Myocyte (in vitro differentiated cells): ENCODE measurements around the gene TFEB. TPM values are rescaled to one million over a fixed set of nuclear protein-coding genes. Genes with fewer than 3 reads are reported as not detected.

Experiments
- DNase-seq: peaks from one replicate; pipeline ENCODE4 v3.0.0-alpha.2; 2012; ENCODE audit warnings: low read depth
- total RNA-seq: library from RNA; depleted of rRNA; stranded (reverse); fragments of >200 nt; gene quantifications from 2 replicates; pipeline ENCODE4 v1.2.3, GENCODE V29; 2014

The TFEB gene
- total RNA-seq, 1 donor from 2014 or later, result 10.6 TPM

DNA sequence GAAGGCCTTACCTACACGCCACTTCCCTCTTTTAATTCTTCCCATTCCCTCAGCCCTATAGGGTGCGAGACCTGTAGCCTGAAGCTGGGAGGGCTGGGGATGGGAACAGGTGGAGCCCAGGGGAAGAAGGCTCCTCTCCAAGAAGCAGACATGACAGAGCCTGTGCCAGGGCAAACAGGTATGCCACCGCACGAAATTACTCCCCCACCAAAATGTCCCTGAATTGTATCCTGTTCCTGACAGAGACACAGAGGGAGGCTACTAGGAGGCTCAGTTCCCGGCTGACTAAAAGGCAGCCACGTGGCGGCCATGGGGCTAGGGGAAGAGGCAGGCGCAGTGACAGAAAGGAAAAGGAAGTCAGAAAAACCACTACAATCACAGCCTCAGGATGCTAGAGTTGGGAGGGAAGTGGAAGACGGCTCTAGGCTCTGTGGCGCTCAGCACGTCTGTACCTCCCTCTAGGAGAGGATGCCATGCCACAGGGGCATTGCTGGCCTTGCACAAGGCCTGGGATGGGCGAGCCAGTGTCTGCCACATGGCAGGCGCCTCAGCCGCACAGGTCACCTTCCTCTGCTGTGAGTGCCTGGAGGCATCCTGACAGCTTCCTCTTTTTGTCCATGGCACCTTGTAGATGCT lies 27.7 kb downstream of the TFEB start:
- DNase-seq, result no peak

DNA sequence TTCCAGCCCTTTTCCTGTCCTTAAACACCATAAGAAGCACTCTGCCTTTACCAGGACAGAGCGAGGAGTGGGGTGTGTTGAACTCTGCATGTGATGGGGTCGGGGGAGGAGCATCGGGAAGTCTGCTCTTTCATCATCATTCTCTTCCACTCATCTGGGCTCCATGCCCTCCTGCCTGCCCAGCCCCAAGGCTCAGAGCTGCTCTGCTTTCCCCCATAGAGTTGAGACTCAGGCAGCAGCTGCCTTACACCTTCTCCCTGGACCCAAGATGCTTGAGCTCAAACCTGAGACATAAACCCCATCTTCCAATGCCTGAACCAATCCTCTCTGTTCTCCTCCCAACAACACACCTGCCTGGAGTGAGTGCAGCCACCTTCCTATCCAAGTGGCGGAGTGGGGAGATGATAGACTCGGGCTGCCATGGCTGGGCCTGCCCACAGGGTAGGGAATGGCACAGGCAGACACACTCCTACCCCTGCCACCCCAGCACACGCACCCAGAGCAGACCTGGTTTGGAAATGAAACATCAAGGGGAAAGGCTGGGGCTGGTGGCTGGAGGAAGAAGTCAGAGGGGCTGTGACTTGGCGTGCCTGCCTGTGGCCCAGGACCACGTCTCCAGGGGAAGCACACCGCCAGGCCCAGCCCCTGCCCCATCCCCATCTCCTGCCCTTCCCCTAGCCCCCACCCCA lies 28.4 kb downstream of the TFEB start:
- DNase-seq, result no peak

DNA sequence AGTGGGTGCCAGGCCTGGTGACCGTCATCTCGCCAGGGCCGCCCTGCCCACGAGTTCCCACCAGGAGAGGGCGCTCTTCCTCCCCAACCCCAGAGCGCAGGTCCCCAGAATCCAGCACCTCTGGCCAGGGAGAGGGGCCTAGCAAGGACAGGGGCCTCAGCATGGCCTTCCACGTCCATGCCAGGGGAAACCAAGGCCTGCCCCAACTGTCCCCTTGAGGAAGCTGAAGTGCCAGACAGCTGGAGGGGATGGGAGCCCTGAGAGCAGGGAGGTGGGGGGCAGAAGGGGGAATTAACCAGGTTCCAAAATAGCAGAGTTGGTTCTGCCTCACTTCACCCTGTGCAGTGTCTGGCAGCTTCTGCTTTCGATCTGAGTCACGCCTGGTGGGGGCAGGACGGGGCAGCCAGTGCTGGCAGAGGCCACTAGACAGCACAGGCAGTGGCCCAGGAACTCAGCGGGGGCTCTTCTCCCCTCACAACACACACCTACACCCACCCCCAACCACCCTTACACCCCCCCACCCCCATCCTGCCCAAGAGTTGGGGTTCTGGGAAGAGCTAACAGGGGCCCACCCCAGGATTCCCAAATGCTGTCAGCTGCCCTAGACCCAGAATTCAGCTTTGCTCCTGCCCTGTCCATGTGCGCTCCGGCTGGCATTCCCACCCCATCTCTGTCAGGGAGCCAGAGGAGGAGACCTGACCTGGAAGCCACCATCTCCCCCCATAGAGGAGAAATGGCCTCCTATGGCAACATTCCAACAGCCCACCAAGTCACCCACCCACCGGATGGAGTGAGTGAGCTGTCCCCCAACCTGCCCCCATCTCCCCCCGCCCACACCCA lies 29.2 kb downstream of the TFEB start:
- peak; percentile 88 for DNase-seq

DNA sequence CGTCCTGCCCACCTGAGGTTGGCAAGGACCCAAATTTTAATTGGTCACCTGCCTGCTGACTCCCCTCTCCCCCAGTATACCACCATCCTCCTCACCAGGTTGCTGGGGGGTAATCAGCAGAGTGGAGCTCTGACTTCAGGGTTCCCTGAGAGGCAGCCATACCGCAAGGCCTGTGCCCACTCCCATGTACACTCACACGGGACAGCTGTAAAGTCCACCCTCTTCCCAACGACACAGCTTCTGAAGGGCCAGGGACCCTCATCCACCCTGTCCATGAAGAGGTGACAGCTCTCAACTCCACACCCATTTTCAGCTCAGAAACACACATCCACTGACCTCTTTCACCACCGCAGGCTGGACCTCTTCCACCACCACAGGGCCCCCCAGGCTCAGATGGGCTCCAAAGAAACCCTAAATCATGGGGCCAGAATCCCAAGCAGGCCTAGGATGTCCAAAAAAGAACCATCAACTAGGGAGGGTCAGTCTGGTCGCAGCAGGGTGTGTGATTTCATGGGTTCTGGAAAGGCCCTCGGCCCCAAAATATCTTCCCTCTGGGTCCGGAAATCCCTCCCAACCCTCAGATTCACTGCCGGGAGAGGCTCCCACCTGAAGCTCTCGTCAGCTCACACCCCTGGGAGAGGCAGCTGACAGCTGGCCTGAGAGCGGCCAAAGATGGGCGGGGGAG lies 30.0 kb downstream of the TFEB start:
- no peak for DNase-seq

DNA sequence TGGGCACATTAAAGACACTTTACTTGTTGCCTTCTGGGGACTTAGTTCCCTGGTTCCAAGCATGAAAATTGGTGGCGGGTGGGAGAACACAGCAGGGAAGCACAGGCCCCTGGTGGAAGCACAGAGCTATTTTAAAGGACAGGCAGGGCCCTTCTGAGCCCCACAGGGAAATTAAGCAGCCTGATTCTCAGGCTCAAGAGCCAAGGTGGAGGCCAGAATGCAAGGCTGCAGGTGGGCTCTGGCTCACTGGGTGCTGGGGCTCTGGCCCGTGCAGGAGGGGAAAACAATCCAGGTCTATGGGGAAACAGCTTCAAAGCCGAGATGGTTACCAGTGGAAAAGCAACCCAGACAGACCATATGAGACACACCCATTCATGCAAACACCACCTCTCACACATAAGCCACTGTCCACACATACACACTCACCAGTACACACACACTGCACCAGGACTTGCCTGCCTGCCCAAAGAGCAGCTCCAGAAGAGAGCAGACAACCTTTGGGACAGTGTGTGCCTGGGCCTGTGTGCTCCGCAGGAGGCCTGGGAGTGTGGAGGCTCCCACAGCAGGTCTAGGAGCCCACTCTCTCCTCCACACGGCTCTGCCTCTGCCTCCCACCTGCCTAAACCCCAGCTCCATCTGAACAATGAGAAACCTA lies 30.6 kb downstream of the TFEB start:
- no peak for DNase-seq

DNA sequence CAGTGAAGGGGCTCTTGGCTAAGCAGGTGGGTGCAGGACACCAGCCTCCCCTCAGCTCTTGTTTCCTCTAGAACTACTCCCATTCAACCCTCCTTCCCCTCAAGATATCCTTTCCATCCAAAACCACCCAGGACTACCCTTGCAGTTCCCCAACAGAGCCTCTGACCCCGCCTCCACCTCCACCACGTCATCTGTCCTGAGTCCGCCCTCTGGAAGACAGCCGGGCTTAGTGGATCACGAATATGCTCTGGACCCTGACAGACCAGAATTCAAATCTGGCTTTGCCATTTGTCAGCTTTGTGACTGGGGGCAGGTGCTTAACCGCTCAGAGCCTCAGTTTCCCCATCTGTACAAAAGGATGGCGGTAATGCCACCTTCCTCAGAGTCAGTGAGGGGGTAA lies 31.4 kb downstream of the TFEB start:
- no peak for DNase-seq

DNA sequence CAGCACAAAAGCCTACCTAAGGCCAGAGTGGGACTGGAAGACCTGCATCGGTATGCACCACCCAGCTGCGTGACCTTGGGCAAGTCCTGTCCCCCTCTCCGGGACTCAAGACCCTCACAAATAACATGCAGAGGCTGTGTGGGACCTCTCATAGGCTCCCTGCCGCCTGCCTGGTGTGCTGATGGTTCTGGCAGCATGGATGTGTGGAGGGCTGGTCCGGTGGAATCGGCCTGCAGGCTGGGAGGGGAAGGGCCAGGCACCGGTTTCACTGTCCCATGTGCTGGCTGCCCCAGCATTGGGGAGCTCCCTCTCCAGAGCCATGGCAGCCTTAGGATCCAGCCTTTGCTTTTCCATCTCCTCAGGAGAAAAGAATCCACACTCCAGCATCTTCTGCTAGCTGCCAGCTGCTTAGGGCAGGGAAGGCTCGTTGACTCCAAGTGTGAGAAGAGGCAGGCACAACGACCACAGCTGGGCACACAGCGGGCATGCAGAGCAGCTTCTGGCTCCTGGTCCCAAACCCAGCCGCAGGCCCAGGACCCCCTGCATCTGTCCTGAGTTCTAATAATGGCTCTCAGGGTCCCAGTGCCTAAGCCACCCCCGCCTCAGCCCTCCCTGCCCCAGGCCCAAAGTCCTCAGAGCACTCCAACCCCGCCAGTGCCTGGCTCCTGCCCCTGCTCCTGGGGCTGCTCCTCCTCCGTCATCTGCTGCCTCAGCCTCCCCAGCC lies 32.5 kb downstream of the TFEB start:
- DNase-seq, result no peak

DNA sequence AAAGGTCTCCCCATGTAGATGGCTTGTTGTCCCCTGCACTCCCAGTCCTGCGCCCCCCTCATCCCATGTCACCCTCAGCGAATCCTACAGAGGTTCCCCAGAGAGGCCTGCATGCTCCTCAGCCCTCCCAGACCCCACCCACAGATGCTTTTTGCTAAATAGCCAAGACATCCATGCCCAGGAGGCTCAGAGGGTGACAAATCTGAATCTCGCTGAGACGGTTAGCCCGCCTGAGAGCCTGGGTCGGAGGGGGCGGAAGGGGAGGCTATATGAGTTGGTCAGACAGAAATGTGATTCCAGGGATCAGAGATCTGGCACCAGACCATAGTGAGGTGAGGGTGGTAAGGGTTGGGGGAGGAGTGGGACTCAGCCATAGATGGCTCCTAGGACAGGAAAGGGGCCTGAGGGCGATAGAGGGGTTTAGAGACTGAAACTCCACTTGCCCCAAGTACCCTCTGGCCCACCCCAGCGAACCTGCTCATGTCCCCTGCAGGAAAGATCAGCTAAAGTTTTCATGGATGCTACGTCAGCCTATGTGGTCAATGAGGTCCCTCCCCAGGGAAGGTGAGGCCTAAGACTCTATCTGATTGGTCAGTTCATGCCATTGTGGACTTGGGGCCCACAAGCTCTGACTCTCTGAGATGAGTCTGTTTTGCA lies 33.2 kb downstream of the TFEB start:
- DNase-seq, result no peak

DNA sequence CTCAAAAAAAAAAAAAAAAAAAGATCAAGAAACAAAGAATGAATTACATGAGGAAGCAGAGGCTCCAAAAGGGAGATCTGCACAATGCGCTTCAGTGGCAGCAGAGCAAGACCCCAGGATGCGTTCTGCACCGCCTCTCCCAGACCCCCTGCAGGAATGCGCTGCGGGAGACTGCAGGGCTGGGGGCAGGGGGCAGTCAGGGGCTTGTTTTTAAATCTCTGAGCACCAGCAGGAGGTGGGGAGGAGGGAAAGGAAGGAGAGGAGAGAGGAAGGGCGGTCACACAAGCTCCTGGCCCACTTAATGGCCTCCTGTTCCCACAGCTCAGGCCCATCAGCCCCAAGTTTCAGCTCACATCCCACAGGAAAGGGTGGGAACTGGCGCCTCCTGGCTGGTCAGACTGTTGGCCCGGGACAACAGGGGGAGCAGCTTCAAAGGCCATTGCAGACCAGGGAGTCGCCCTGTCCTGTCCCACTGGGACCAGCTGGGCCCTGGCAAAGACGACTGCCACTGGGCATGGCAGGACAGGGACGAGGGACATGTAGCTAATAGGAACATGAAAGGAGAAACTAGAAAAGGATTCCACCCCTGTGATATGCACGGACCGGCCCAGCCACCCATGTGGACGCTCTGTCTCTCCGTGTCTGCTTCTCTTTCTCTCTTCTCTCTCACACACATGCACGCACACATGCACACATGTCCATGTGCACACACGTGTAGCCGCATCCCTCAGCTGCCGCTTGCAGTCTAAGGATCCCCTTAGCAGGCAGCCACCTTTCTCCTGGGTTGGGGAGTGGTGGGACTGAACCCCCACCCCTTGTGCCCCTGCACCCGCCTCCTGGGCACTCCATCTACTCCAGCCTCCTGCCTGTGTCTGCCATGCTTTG lies 34.7 kb downstream of the TFEB start:
- no peak for DNase-seq

DNA sequence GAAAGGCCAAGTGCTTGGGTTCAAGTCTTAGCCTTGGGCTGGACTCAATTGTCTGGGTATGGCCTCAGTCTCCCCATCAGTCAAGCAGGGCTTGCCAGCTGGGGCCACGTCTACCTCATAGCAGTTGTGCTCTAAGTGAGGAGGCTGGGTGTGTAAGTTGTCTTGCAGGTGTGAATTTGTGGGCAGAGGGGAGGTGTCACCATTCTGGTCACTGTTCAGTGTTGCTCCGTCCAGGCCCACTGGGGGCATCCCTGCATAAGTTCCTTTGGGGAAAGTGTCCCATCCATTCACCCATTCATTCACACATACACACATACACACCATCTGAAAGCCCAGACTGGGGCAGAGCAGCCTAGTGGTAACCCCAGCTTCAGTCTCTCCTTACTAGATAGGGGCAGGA lies 36.3 kb downstream of the TFEB start:
- DNase-seq, result no peak

DNA sequence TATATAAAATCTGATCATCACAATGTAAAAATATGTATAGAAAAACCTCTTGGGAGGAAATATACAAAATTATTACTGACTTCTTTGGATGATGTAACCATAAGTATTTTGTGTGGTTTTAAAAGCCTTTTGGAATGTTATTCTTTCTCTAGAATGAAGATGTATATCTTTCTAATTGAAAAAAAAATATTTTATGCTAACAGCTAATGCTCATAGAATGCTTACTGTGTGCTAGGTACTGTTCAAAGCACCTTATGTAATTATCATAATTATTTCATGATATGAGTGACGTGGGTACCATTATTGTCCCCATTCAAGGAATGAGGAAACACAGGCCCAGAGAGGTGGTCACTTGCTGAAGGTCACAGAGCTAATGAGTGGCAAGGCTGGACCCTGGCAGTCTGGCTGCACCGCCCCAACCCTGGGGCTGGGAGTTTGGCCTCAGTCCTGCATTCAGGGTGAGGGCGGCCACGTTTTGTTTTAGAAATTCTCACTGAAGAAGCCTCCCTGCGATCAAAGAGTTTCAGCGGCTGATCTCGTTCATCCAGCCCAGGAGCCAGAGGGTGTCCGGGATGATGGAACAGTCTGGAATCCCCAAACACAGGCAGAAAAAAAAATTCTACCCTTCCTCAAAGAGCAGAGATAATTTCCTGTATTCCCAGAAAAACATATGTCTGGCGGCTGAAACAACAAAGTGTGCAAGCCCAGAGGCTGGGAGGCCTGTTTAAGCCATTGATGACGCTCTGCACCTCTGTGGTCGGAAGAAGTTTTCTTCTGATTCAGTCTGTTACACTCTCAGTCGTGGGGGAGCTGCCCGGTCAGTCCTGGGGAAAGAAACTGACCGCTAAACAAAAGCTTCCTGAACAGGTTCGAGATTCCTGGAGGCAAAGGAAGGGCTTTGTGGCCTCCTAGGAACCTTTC lies 37.3 kb downstream of the TFEB start:
- no peak for DNase-seq

DNA sequence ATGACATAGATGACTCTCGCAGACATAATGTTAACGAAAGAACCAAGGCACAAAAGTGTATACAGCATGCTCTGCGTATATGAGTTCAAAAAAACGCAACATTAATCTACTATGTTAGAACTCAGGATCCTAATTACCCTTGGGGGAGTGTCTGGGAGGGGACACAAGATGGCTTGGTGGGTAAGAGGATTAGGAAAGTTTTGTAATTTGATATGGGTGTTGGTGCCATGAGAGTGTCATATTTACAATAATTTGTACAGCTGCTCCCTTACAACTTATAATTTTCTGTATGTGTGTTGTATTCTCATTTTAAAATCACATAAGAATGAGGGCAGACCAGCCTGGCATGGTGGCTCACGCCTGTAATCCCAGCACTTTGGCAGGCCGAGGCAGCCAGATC lies 38.6 kb downstream of the TFEB start:
- DNase-seq, result no peak

DNA sequence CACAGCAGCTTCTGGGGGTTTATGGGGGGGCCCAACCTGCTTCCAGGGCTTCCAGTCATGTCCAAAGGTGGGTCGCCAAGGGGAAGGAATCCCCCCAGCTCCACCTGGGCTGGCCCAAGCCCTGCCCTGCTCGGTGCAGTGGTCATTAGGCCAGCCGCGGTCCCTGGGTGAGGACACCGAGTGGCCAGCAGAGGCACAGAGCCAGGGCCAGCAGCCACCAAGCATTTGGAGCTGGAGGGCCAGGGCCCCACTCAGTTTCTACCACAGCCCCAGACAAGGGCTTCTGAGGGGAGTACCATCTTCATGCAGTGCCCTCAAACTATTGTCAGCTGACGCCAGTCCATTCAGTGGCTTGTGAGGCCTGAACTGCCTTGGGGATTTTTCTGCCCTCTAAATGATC lies 39.6 kb downstream of the TFEB start:
- DNase-seq, result no peak

DNA sequence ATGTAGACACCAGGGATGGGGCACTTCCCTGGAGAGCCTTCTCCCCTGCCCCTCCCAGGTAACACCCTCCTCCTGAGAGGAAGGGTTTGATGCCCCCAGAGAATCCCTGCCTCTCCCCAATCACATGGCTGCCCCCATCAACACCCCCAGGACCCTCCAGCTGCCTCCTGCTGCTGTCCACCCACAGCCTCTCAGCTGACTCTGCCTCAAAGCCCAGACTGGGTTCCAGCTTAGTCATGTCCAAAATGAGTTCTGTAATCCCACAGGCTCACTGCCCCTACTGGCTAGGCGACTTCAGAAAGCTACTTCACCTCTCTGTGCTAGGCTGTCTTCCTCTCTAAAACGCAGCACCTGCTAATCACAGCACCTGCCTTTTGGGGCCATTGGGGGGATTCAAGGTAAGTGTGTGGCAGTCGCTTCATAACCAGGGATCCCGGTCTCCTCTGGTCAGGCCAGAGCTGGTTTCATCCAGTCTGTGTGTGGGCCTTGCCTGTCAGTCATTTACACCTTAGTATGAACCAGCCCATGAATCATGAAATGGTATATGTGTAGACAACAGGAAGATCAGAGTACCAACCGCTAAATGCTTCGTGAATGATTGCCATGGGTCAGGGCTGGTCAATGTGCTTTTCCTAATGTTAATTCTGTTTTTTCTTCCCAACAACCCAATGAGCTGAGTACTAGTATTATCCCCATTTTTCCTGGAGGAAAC lies 40.4 kb downstream of the TFEB start:
- DNase-seq, result peak; percentile 43

DNA sequence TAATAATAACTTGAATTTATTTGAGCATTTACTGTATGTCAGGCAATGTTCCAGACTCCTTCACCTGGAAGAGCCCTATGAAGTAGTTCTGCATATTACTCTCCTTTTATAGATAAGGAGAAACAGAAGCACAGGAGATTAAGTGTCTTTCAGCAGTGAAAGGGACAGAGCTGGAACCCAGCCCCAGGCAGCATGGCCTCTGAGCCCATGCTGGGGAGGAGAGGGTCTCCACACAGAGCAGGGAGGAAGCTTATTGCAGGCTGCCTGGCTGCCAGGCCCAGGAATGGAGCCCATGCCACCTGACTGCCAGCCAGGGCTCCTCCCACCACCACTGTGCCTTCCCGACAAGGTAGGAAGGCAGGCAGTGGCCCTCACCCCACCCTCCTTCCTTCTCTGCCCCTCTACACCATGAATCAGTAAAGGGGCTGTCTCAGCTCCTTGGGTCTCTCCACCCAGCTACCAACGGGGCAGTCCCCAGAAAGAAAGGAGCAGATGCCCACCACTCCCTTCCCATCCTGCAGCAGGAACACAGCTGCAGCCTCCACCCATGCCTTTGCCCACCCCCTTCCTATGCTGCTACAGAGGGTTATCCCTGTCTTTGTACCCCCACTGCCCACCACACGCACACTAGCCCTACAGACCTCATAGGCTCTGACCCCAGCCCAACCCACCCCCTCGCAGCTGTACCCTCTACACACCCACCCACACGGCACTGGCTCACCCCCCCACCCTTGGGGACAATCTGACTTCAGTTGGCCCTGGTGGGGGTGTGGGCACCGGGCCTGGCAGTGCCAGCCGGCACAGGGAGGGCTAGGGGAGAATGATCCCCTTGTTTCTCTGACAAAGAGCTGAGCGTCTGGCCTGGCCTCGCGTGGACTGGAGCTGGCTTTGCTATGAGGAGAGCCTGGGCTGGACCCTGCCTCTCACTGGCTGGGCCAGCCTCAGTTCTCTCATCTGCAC lies 41.8 kb downstream of the TFEB start:
- DNase-seq, result no peak

DNA sequence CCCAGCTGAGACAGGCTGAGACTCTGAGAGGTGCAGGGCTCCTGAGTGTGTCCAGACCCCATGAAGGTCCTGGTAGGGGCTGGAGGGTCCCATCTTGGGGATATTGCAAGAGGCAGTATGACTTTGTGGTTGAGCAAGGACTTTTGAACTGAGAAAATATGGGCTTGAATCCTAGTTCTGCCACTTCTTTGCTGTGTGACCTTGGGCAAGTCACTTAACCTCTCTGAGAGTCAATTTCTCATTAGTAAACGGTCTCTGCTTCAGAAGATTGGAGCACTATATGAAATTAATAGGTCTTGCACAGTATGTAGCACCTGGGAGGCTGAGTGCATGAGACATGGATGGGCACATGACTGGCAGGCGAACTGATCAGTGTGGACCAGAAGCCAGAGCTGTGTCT lies 42.7 kb downstream of the TFEB start:
- no peak for DNase-seq
